Activated B cell treated with CpG ODN at 0.5 μM for 24 hours (primary cell): Measurements from ENCODE around the gene IGIP. TPM values are rescaled to one million over a fixed set of nuclear protein-coding genes. Genes with fewer than 3 reads are reported as not detected.

Source experiments
- ATAC-seq: fragments of 200-7000 bp; cut with Tn5 transposase; one replicate; pipeline ENCODE4 v1.10.0; 2021; ENCODE audit warnings: low read depth, mild to moderate bottlenecking, moderate library complexity
- CTCF ChIA-PET: fragments of 350-600 bp; sonication (Branson Sonifier 250); formaldehyde crosslinking; loops from one replicate; lab custom pipeline; 2021; ENCODE audit warnings: antibody characterized with exemption; lab: Charles Lee
- POLR2A ChIA-PET: fragments of 350-600 bp; sonication (Branson Sonifier 250); formaldehyde crosslinking; loops from one replicate; lab custom pipeline; 2021; ENCODE audit warnings: antibody characterized with exemption; lab: Charles Lee
- DNase-seq: peaks from one replicate; pipeline ENCODE4 v3.0.0; 2022
- H3K27ac Mint-ChIP-seq: one replicate; pipeline ENCODE4 v1.8.0; 2020; ENCODE audit warnings: mixed read lengths
- H3K27me3 Mint-ChIP-seq: one replicate; pipeline ENCODE4 v1.8.0; 2021; ENCODE audit warnings: mixed read lengths
- H3K36me3 Mint-ChIP-seq: one replicate; pipeline ENCODE4 v1.8.0; 2021; ENCODE audit warnings: low read depth, mixed read lengths
- H3K4me1 Mint-ChIP-seq: one replicate; pipeline ENCODE4 v1.8.0; 2021; ENCODE audit warnings: mixed read lengths
- H3K4me3 Mint-ChIP-seq: one replicate; pipeline ENCODE4 v1.8.0; 2020; ENCODE audit warnings: mild to moderate bottlenecking, mixed read lengths
- H3K9me3 Mint-ChIP-seq: one replicate; pipeline ENCODE4 v1.8.0; 2020; ENCODE audit warnings: mixed read lengths
- CTCF ChIP-seq: fragments of 200-600 bp; IDR thresholded peaks from one replicate; pipeline ENCODE4 v1.8.0; 2022; ENCODE audit warnings: antibody characterized with exemption, mild to moderate bottlenecking
- intact Hi-C: fragments of 100-400 bp; cut with micrococcal nuclease; formaldehyde crosslinking; loops from one replicate; pipeline ENCODE4 v1.15.1; 2024
- total RNA-seq: library from RNA; stranded (reverse); gene quantifications from 2 replicates; pipeline ENCODE4 v1.2.3, GENCODE V29; 2022

The IGIP gene
- total RNA-seq, 1 donor from 2014 or later: 4.8 TPM

- CTCF ChIA-PET: interaction anchor here (0.6 to 1.5 kb wide), 5 partner anchors 29 to 1293 kb away, joined by 3 to 4 read pairs (median 3); no protein-coding TSS in a partner anchor
- H3K27ac Mint-ChIP-seq: peak within 1 kb of the TSS; percentile 89
- POLR2A ChIA-PET: interaction anchor here (0.6 to 2.4 kb wide), 5 partner anchors 60 to 1631 kb away, joined by 3 to 15 read pairs (median 5); partner anchors contain the start of gene PURA
These were observed 49.0 kb downstream of the IGIP start, which contains the start of gene CYSTM1 for GRCh38 chr5:140174465-140175366. Gene CYSTM1, plus strand, starts transcription at chr5:140175188. Its CDS starts 19,278 bp downstream, at chr5:140194466.

DNA sequence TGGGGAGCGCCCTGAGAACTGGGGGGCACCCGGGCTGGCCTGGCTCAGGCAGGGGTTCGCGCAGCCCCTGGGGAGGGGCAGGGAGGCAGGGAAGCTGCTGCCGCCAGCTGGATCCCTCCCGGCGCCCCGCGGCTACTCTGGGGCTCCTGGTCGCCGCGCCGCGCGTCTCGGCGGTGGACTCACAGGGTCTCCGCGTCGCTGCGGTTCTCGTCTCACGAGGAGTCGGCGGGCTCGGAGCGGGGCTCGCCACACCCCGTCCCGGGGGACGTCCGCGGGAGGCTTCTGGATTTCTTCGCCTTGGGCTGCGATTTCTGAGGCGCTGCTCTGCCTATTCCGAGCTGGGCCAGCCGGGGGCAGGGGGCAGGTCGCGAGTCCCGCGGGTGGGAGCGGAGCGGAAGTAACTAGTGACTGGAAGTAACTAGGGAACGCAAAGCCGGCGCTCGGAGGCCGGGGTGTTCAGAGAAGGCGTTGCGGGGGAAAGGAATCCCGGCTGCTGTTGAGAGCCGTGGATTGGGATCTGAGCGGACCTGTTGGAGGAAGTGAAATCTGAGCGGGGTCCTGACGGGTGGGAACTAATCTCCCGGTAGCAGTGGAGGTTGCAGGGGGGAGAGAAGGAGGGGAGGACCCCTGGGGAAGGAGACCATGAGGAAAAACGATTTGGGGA lies 49.8 kb downstream of the IGIP start:
- peaks cover 15% of the 10 kb centered on the region for H3K4me1 Mint-ChIP-seq

More at GRCh38 chr5:140174465-140175366, 49.0 kb downstream of the IGIP start, which contains the start of gene CYSTM1:
- DNase-seq: peak; percentile 96
- Mint-ChIP-seq H3K27me3 (no peaks in the 10 kb centered on the region), H3K9me3 (no peaks in the 10 kb centered on the region), H3K36me3 (peaks cover 5% of the 10 kb centered on the region), H3K4me1 (peaks cover 15% of the 10 kb centered on the region), H3K4me3 (peak within 1 kb of the TSS; percentile 93)
- peak; percentile 83 for ATAC-seq
- no peak for TF ChIP-seq CTCF
- intact Hi-C loops: loop anchor here (1.0 to 10.0 kb wide), 12 partner anchors 17 to 1600 kb away; partner anchors contain the start of genes ANKHD1, APBB3, CTNNA1 and DNAJC18

GRCh38 chr5:140176031-140176387 lies 50.3 kb downstream of the IGIP start:
- ATAC-seq: no peak
- peak overlapping the region; percentile 77 for H3K27ac Mint-ChIP-seq
- intact Hi-C loops: loop anchor here (5.0 to 10.0 kb wide), 7 partner anchors 126 to 1601 kb away; partner anchors contain the start of genes CTNNA1, DNAJC18, HSPA9 and IK

More for the DNA sequence above, 49.8 kb downstream of the IGIP start:
- ChIA-PET POLR2A (interaction anchor here (0.6 to 2.4 kb wide), 5 partner anchors 61 to 1327 kb away, joined by 4 to 15 read pairs (median 5); partner anchors contain the start of genes PFDN1 and PURA), CTCF (interaction anchor here (1.0 to 1.5 kb wide), 3 partner anchors 31 to 69 kb away, joined by 3 to 4 read pairs (median 3); no protein-coding TSS in a partner anchor)
- peaks cover 5% of the 10 kb centered on the region for H3K36me3 Mint-ChIP-seq
- peak; percentile 53 for ATAC-seq
- peak overlapping the region; percentile 77 for H3K27ac Mint-ChIP-seq
- intact Hi-C loops: loop anchor here (1.0 to 10.0 kb wide), 12 partner anchors 18 to 1601 kb away; partner anchors contain the start of genes ANKHD1, APBB3, CTNNA1 and DNAJC18
- TF ChIP-seq CTCF: no peak
- H3K4me3 Mint-ChIP-seq: peak overlapping the region; percentile 93
- H3K27me3 Mint-ChIP-seq: no peaks in the 10 kb centered on the region
- H3K9me3 Mint-ChIP-seq: no peaks in the 10 kb centered on the region
- peak; percentile 70 for DNase-seq

DNA sequence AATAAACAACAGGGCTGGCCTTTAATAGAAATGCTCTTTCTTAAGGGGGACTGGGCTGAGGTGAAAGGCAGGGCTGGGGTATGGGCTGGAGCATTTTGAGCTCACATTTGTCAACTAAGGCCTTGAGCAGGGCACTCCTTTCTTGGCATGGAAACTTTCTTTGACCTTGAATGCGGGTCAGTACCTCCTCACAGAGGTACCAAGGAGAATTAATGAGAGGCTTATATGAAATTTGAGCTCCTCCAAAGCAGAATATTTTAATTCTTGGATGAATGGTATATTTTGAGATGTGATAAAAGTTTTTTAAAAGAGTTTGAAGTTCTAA lies 52.3 kb downstream of the IGIP start:
- POLR2A ChIA-PET: no interaction called here
- Mint-ChIP-seq H3K27me3 (no peaks in the 10 kb centered on the region), H3K4me1 (peaks cover 15% of the 10 kb centered on the region), H3K9me3 (no peaks in the 10 kb centered on the region), H3K36me3 (peaks cover 5% of the 10 kb centered on the region), H3K4me3 (no peak overlapping the region), H3K27ac (no peak overlapping the region)
- no peak for TF ChIP-seq CTCF
- intact Hi-C loops: loop anchor here (5.0 to 10.0 kb wide), 7 partner anchors 124 to 1603 kb away; partner anchors contain the start of genes CTNNA1, DNAJC18, HSPA9 and IK
- DNase-seq (no peak), ATAC-seq (no peak)
- CTCF ChIA-PET: no interaction called here

More at GRCh38 chr5:140176031-140176387, 50.3 kb downstream of the IGIP start:
- DNase-seq: no peak
- CTCF ChIA-PET: no interaction called here
- POLR2A ChIA-PET: interaction anchor here (0.6 to 2.4 kb wide), 3 partner anchors 68 to 1326 kb away, joined by 5 to 15 read pairs (median 7); partner anchors contain the start of gene PFDN1
- TF ChIP-seq CTCF: no peak
- Mint-ChIP-seq H3K4me3 (peak overlapping the region; percentile 93), H3K27me3 (no peaks in the 10 kb centered on the region), H3K9me3 (no peaks in the 10 kb centered on the region), H3K4me1 (peaks cover 15% of the 10 kb centered on the region), H3K36me3 (peaks cover 5% of the 10 kb centered on the region)
